Activated T-cell treated with anti-CD3 and anti-CD28 coated beads, Interleukin-2, amount 50 U/mL, for 24 hours (primary cell): Measurements from ENCODE around the gene NAPSA.

Experiments
- DNase-seq: peaks from one replicate; pipeline ENCODE4 v3.0.0-alpha.2; 2020
- H3K27ac Mint-ChIP-seq: 2 replicates; pipeline ENCODE4 v1.8.0; 2020; ENCODE audit warnings: mild to moderate bottlenecking, mixed read lengths
- H3K27me3 Mint-ChIP-seq: 2 replicates; pipeline ENCODE4 v1.8.0; 2020; ENCODE audit warnings: mixed read lengths
- H3K36me3 Mint-ChIP-seq: 2 replicates; pipeline ENCODE4 v1.8.0; 2020; ENCODE audit warnings: low read depth, mixed read lengths
- H3K4me1 Mint-ChIP-seq: 2 replicates; pipeline ENCODE4 v1.8.0; 2020; ENCODE audit warnings: low read depth, mixed read lengths
- H3K4me3 Mint-ChIP-seq: 2 replicates; pipeline ENCODE4 v1.8.0; 2020; ENCODE audit warnings: mild to moderate bottlenecking, moderate library complexity, mixed read lengths
- H3K9me3 Mint-ChIP-seq: 2 replicates; pipeline ENCODE4 v1.8.0; 2020; ENCODE audit warnings: mixed read lengths

NAPSA gene

GRCh38 chr19:50378863-50379236 lies 13.4 kb upstream of the NAPSA start:
- peaks cover 41% of the 10 kb centered on the region for H3K4me1 Mint-ChIP-seq
- H3K27ac Mint-ChIP-seq, result peak overlapping the region; percentile 48
- no peaks in the 10 kb centered on the region for H3K9me3 Mint-ChIP-seq
- no peak for DNase-seq
- peaks cover 71% of the 10 kb centered on the region for H3K36me3 Mint-ChIP-seq
- no peaks in the 10 kb centered on the region for H3K27me3 Mint-ChIP-seq
- H3K4me3 Mint-ChIP-seq, result no peak overlapping the region

GRCh38 chr19:50378169-50378862 lies 12.9 kb upstream of the NAPSA start:
- Mint-ChIP-seq H3K4me1 (peaks cover 36% of the 10 kb centered on the region), H3K27ac (peak overlapping the region; percentile 91), H3K9me3 (no peaks in the 10 kb centered on the region), H3K4me3 (peak overlapping the region; percentile 27), H3K27me3 (no peaks in the 10 kb centered on the region), H3K36me3 (peaks cover 69% of the 10 kb centered on the region)
- DNase-seq, result no peak

GRCh38 chr19:50377517-50377916 lies 12.1 kb upstream of the NAPSA start:
- H3K9me3 Mint-ChIP-seq, result no peaks in the 10 kb centered on the region
- DNase-seq, result no peak
- peaks cover 32% of the 10 kb centered on the region for H3K4me1 Mint-ChIP-seq
- H3K36me3 Mint-ChIP-seq, result peaks cover 61% of the 10 kb centered on the region
- H3K4me3 Mint-ChIP-seq, result peak overlapping the region; percentile 98
- peak overlapping the region; percentile 91 for H3K27ac Mint-ChIP-seq
- no peaks in the 10 kb centered on the region for H3K27me3 Mint-ChIP-seq

- peak overlapping the region; percentile 98 for H3K4me3 Mint-ChIP-seq
- DNase-seq, result peak; percentile 64
- no peaks in the 10 kb centered on the region for H3K27me3 Mint-ChIP-seq
- peak overlapping the region; percentile 91 for H3K27ac Mint-ChIP-seq
- H3K36me3 Mint-ChIP-seq, result peaks cover 56% of the 10 kb centered on the region
- peaks cover 32% of the 10 kb centered on the region for H3K4me1 Mint-ChIP-seq
- H3K9me3 Mint-ChIP-seq, result no peaks in the 10 kb centered on the region
Observed at GRCh38 chr19:50377051-50377461, 11.6 kb upstream of the NAPSA start.

GRCh38 chr19:50376166-50377050 lies 11.0 kb upstream of the NAPSA start, which contains the start of gene NR1H2:
NR1H2 (plus strand) TSS chr19:50376457; CDS start chr19:50377606, 1,149 bp downstream.
- peak; percentile 96 for DNase-seq
- Mint-ChIP-seq H3K9me3 (no peaks in the 10 kb centered on the region), H3K4me3 (peak within 1 kb of the TSS; percentile 98), H3K36me3 (peaks cover 50% of the 10 kb centered on the region), H3K27ac (peak within 1 kb of the TSS; percentile 100), H3K27me3 (no peaks in the 10 kb centered on the region), H3K4me1 (peaks cover 32% of the 10 kb centered on the region)

DNA sequence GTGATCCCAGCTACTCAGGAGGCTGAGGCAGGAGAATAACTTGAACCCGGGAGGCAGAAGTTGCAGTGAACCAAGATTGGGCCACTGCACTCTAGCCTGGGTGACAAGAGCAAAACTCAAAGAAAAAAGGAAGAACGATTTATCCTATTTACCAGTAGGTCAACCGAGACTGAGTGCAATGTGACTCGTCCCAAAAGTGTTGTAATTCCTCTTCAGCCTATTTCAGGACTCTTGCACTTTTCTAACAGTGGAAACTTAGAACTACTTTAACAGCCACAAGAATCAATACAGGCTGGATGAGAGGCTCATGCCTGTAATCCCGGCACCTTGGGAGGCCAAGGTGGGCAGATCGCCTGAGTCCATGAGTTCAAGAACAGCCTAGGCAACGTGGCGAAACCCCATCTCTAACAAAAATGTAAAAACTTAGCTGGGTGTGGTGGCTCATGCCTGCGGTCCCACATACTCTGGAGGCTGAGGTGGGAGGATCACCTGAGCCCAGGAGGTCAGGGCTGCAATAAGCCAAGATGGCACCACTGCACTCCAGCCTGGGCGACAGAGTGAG lies 6.6 kb upstream of the NAPSA start:
- no peak overlapping the region for H3K4me3 Mint-ChIP-seq
- H3K27me3 Mint-ChIP-seq, result no peaks in the 10 kb centered on the region
- H3K27ac Mint-ChIP-seq, result no peak overlapping the region
- peaks cover 41% of the 10 kb centered on the region for H3K4me1 Mint-ChIP-seq
- DNase-seq, result no peak
- H3K9me3 Mint-ChIP-seq, result no peaks in the 10 kb centered on the region
- peaks cover 10% of the 10 kb centered on the region for H3K36me3 Mint-ChIP-seq

DNA sequence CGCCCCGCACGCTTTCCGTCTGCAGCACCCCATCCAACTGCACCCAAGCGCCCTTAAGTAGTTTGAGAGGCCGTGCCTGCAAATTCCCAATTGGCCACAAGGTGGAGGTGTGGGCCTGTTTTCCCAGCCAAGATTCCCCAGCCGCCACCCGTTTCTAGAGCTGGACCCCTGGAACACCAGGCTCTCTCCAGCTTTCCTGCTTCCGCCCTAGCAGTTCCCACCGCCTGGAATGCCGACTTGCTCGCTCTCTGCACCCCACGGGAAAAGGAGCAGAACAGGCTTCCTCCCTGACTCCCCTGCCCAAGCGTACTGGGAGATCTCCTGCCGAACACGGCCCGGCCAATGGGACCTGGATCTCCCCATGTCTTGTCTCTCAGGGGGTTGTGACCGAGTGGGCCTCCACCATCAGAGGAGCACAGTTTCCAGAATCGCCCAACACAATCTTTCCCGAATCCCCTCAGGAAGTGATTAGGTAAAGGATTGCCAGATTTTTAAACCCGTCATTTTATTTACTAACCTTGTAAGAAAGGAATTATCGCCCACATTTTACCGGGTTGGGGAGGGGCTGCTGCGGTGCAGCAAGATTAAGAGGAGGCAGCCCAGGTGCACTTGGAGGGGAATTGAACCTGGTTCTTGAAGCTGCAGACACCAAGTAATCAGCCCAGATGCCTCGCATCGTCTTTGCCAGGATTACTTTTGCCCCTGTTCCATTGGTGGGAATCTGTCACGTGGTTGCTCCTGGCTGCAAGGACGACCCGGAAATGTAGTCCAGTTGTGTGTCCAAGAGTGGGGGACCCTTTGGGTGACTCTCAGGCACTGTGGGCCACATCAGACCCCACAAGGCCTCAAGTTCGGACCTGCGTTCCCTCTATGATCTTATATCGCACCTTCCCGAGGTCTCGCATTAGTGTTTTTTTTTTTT lies 3.5 kb upstream of the NAPSA start:
- DNase-seq, result peak; percentile 90
- Mint-ChIP-seq H3K36me3 (peaks cover 11% of the 10 kb centered on the region), H3K27ac (peak overlapping the region; percentile 94), H3K27me3 (no peaks in the 10 kb centered on the region), H3K9me3 (no peaks in the 10 kb centered on the region), H3K4me1 (peaks cover 46% of the 10 kb centered on the region), H3K4me3 (peak overlapping the region; percentile 89)

GRCh38 chr19:50362656-50363424 lies 2.6 kb downstream of the NAPSA start:
- Mint-ChIP-seq H3K9me3 (peaks cover 15% of the 10 kb centered on the region), H3K4me3 (peak overlapping the region; percentile 65), H3K27ac (peak overlapping the region; percentile 95), H3K4me1 (peaks cover 84% of the 10 kb centered on the region), H3K36me3 (peaks cover 53% of the 10 kb centered on the region), H3K27me3 (no peaks in the 10 kb centered on the region)
- peak; percentile 59 for DNase-seq

DNA sequence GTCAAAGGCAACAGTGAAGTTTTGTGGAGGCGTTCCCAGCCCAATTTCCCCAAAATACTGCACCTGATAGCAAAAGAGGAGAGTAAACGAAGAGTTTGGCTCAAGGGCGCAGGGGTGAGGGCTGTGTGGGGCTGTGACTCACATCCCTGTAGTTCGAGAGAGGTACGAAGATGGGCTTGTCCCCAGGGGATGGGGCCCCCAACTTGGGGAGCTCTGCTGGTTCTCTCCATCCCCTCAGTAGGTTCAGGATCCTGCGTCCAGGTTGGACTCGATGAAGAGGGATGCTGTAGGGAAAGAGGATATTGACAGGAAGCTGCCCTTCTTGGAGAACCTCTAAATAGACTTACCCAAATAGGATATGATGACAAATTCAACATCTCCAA lies 3.4 kb downstream of the NAPSA start:
- Mint-ChIP-seq H3K9me3 (peaks cover 15% of the 10 kb centered on the region), H3K4me1 (peaks cover 85% of the 10 kb centered on the region), H3K4me3 (peak overlapping the region; percentile 65), H3K36me3 (peaks cover 53% of the 10 kb centered on the region), H3K27me3 (no peaks in the 10 kb centered on the region), H3K27ac (peak overlapping the region; percentile 95)
- DNase-seq, result no peak

DNA sequence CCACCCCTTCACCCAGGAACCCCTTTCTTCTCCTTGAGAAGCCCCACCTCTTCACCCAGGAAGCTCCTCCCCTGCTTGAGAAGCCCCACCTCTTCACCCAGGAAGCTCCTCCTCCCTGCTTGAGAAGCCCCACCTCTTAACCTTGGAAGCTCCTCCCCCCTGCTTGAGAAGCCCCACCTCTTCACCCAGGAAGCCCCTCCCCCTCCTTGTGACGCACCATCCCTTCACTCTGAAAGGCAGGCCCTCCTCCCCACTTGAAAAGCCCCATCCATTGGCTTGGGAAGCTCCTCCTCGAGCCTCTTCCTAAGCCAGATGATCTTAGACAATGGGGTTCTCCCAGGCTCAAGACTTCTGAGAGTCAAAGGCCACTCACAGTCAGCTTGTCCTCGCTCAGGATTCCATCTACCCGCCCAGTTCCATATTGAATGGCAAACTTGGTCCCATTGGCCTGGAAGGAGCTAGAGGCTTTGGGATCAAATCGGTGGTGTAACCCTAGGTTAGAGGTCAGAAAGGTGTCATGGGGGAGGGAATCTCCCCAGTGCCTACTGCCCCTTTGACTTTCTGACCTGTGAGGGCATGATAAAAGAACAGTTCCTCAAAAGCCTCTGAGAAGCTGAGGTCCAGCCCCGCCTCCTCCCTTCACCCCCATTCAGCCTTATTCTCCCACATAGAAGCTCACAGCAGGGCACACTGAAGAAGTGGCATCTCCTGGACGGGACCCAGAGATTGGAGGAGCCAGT lies 4.0 kb downstream of the NAPSA start:
- Mint-ChIP-seq H3K36me3 (peaks cover 53% of the 10 kb centered on the region), H3K4me3 (peak overlapping the region; percentile 65), H3K9me3 (peaks cover 15% of the 10 kb centered on the region), H3K4me1 (peaks cover 87% of the 10 kb centered on the region), H3K27ac (peak overlapping the region; percentile 95), H3K27me3 (no peaks in the 10 kb centered on the region)
- DNase-seq, result no peak

GRCh38 chr19:50359328-50359818 lies 6.1 kb downstream of the NAPSA start:
- Mint-ChIP-seq H3K4me1 (peaks cover 69% of the 10 kb centered on the region), H3K4me3 (peak overlapping the region; percentile 82), H3K27me3 (no peaks in the 10 kb centered on the region), H3K9me3 (peaks cover 15% of the 10 kb centered on the region), H3K27ac (peak overlapping the region; percentile 95), H3K36me3 (peaks cover 46% of the 10 kb centered on the region)
- DNase-seq, result no peak

- H3K36me3 Mint-ChIP-seq, result peaks cover 46% of the 10 kb centered on the region
- no peaks in the 10 kb centered on the region for H3K27me3 Mint-ChIP-seq
- peak overlapping the region; percentile 95 for H3K27ac Mint-ChIP-seq
- H3K4me3 Mint-ChIP-seq, result peak overlapping the region; percentile 82
- H3K4me1 Mint-ChIP-seq, result peaks cover 65% of the 10 kb centered on the region
- peak; percentile 87 for DNase-seq
- H3K9me3 Mint-ChIP-seq, result peaks cover 15% of the 10 kb centered on the region
Observed at GRCh38 chr19:50358483-50359327, 6.7 kb downstream of the NAPSA start.
